Stimulated activated CD4-positive, alpha-beta T cell treated with anti-CD3 and anti-CD28 coated beads, Interleukin-15, amount 100 ng/mL, for 48 hours (primary cell): ENCODE results near the gene ALX3.
"Not testable (repeated sequence)": the region's sequence is repeated elsewhere in the genome, so short reads cannot be mapped to it uniquely, and the experiment has no call there.

ENCODE experiments used
- DNase-seq, 2 donors: peaks; one replicate each; pipeline ENCODE4 v3.0.0-alpha.2; 2020; ENCODE audit warnings: low read depth in 2 of 2

The ALX3 gene

DNA sequence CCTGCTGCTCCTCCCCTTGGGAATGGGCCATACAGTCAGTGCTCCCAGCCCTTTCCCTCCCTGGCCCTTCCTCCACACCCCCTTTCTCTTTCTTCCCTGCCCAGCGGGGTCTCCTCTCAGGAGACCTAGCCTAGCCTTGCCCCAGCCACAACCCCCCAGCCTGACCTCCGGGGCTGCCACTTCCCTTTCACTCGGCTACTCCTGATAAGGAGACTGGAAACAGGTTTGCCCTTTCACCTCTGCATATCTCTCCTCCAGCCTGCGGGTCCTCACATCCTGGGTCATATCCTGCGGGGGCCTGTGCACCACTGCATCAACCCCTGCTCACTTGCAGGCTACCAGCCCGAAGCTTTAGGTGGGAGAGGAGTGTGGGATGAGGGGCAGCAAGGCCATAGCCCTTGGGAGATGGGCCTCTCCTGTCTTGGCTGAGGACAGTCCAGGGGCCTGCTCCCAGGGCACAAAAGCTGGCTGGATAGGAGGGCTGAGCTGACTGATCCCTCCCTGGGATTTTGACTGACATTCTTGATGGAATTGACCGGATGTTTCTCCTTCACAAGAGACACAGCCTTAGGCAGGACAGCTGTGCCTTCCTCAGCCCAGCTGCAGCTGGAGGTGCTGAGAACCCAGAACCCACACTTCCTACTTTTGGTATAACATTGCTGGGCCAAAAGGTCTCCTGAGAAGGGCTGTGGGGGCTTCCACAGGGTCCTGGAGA, 19.2 kb upstream of the ALX3 start:
- DNase-seq = no peak

DNA sequence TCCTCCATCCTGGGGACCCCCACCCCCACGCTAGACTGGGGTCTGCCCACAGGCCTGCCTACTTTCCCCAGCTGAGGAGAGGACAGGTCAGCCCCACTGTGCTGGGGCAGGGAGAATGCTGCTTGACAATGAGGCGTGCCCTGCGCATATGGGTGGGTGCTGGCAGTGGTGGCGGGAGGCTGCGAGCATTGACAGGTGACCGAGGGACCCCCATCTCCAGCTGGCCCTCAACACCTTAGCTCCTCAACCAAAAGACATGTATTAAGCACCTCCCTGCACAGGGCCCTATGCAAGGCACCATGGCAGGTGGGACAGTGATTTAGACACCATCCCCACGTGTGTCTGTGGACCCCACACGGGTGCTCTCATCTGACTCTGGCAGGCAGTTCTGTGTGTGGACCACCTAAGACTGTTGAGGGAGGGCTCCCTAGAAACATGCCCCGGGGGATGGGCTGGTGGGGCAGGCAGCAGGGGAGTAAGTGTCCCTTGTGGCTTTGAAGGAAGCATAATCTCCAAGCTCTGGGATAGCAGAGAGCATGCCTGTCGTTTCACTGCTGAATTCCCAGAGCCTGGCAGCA, 18.4 kb upstream of the ALX3 start:
- no peak for DNase-seq

DNA sequence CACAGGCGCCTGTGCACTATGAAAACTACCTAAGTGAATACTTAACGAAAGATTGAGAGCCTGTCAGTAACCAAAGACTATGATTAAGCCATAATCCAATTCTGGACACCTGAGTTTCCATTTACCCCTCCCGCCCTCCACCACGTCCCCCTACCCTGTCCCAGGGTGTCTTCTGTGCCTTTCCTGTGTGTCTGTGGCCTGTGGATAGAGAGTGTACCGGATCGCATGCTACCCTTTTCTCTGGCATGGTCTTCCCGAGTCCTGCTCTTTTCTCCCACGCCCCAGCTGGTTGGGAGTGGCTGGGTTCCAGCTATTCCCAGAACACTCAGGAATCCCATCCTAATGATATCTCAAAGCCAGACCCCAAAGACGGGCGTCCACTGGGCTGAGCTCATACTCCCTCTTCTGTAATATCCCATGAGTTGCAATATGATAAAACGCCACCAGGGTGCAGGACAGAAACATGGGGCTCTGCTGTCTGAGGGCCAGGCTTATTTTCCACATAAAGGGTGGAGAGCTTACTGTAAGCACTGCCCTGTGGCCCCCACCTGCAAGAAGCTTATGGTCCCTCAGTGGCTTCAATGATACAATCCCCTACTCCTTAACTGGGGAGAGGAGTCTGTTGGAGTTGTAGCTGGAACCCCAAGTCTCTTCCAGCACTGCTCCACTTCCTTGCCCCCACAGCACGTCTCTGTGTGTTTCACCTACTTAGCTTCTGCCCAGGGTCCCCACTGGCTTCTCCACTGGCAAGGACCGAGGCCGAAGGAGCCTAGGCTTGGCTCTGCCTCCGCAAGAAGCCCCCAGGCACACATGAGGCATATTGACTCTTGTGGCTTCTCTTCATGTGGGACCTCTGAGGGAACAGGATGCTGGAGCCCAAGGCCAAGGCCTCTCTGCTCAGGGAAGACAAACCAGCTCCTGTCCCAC, 17.6 kb upstream of the ALX3 start:
- no peak for DNase-seq

DNA sequence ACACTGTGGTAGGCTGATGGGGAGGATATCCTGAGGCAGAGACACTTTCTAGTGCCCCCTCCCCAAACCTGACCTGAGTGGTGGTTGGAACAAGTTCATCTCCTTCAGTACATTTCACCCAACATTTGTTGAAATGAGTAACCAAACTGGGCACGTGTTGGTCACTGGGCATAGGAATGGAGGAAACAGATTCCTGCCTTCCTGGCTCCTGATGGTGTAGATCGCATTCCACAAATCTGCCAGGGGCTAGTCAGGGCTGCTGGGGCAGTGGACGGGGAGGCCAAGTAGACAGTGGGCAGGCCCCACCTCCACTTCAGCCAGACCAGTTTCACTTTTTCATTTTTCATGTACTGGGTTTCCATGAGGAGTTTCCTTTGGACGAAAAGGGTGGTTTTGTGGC, 16.5 kb upstream of the ALX3 start:
- no peak for DNase-seq

DNA sequence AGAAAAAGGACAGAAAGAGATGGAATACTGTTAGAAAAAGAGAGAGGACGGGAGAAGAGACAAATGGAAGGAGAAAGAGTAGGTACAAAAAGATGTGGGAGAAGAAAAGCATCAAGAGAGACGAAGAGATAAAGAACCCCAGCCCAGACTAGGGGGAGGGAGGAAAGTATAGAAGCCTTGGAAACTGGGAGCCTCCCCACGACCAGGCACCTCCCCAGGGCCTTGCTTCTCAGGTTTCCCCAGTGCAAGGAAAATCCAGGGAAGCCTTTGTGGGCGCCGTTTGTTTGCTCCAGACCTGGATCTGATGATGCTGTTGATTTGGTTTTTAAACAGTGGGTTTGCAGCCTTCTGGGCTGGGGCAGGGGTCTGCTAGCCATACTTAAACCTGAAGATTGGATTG, 15.2 kb upstream of the ALX3 start:
- DNase-seq = no peak

DNA sequence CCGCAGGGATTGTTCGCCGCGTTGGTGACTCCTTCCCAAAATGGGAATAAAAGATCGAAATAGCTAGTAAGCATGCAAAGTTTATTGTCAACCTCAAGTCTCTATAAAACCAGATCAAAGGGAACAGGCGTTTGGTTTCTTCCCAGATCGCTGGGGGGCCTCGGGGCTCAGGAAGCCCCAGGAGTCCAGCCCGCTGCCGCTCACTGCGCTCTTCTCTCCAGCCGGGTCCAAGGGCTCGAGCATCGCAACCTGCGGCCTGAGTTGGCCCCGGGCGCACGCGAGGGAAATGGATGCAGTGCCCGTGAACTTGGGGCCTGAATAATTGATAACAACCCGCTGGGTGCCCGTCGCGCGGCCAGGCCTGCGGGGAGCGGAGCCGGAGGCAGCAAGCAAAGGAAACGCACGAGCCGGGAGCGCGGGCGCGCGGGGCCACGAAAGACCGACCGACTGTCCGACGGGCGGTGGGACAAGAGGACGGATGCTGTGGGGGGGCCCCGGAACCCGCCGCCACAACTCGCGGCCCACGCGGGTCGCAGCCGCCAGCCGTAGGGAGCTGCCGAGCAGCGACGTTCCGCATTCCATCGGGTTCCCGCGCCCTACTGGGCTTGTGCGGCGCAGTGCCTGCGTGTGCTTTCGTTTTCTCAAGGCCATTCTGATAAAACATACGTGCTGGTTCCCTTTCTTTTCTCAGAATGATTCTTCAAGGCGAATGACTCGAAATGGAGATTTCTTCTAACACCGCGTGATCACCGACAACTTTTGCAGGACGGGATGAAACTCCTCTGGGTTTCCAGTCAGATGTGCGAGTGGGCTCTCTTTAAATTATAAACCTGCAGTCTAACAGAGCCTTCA, 14.0 kb upstream of the ALX3 start:
- no peak for DNase-seq

DNA sequence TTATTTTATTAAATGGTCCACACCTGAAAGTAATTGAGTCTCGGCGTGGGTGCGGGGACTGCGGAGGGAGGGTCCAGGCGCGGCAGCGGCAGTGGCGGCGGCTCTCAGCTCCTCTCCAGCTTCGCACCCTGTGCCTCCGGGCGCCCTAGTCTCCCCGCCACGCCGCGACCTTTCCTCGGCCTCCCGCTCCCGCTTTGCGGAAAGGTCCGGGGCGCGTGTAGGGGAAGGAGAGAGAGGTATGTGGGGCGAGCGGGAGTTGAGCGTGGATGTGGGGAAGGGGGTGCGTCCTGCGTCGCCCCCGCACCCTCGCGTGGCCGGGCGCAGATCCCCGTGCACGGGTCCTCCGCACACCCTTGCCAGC, 13.4 kb upstream of the ALX3 start:
- DNase-seq = no peak

DNA sequence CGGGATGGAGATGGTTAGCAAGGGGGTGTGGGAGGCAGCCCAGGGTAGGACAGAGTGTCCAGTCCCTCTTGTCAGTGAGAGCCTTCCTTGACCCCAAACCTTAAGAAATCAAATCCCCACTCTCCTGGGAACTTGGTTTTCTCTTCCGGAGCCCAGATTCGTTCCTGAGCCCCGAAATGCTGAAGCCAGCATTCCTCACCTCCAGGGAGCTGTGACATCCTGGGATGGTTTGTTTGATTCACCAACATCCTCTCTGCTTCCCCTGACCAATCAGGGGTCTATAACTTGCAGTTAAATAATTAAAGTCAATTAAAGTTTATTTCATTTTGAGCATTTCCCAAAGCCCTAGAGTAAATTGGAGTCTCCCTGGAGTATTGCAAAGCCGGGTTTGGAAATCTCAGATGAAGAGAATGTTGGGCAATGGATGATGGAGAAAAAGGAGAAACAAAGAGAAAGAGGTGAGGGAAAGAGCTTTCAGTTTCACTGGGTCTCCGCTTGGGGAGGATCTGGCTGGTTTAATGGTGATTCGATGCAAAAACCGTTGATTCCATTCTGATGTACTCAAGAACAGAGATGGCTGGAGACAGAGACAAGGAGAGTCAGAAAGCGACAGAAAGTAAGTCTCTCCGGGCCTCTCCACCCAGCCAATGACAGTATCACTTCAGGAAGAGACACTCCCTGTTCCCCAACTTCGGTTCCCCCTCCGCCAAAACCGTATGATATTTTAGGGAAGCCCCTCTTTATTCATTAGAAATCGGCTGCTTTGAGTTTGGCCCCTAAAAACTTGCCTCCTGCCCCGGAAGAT, 12.8 kb upstream of the ALX3 start:
- DNase-seq = no peak

DNA sequence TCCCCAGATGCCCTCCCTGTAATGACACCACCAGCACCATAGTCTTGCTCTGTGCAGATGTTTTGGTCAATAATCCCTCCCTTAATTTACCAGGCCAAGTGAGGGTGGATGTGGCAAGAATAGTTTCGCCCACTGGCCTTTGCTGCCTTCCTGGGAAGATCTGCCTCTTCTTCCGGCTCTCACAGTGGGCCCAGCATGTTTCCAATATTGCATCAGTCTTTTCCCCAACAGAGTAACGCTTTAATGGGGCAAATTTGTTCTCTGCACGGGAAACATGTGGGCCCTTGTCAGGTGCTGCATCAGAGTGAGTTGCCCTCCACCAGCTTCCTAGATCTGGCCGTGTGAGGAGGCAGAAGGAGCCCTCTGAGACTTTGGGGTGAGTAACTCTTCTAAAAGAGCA, 12.0 kb upstream of the ALX3 start:
- no peak for DNase-seq

DNA sequence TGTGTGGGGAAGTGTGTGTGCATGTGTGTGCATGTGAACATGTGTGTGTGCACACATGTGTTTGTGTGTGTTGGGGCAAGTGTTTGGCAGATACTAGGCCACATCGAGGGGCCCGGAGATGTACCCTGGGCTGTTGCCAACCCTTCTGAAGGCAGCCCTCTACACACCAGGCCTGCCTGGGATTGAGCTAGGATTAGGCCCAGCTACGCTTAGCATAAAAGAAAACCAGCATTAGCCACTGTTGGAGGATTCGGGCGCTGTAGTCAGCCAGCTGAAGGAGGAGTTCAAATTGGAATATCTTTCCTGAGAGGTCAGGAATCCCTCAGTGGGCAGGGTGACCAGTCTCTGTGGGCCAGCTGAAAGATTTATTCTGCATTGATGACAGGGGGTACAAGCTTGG, 10.6 kb upstream of the ALX3 start:
- no peak for DNase-seq

DNA sequence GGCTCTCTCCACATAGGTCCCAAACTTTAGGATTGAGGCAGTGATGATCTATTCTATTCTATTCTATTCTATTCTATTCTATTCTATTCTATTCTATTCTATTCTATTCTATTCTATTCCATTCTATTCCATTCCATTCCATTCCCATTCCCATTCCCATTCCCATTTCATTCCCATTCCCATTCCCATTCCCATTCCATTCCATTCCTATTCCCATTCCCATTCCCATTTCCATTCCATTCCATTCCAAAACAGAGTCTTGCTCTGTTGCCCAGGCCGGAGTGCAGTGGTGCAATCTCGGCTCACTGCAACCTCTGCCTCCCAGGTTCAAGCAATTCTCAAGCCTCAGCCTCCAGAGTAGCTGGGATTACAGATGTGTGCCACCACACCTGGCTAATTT, 9.5 kb upstream of the ALX3 start:
- DNase-seq = not testable (repeated sequence)

DNA sequence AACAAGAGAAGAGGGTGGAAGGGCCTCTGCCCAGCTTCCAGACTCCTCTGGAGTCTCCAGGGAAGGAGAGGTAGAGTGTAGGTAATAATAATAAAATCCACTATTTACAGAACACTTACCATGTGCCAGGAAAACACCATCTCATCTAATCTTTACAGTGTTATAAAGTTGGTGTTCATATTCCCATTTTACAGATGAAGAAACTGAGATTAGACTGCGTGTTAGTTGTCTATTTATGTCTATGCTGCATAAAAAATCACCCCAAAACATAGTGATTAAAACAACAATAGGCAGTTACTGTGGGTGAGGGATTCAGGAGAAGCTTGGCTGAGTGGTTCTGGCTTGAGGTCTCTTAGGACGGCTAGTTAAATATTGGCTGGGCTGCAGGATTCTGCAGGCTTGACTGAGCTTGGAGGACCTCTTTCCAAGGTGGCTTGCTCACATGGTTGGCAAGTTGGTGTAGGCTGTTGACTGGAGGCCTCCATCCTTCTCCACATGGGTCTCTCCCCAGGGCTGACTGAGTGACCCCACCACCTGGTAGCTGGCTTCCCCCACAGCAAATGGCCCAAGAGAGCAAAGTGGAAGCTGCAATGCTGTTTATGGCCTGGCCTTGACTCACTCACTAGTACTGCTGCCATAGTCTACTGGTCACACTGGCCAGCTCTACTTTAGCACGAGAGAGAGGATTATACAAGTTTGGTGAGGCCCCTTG, 6.5 kb upstream of the ALX3 start:
- DNase-seq = no peak

DNA sequence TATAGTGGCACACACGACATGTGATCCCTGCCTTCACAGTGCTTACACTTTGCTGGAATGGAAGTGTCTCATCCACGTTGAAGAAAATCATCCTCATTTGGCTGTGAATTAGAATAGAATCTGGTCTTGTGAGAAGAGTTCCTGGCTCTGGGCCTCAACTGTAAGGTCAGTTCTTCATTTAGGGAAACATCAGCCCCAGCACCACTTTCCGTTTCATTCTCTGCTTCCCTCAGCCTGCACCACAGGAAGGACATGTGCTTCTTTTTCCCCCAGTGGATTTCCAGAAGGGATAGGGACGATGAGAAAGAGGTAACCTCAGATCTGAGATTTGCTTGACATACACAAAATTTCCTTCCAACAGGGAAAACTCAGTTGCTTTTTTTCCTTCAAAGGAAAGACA, 3.7 kb upstream of the ALX3 start:
- no peak for DNase-seq

DNA sequence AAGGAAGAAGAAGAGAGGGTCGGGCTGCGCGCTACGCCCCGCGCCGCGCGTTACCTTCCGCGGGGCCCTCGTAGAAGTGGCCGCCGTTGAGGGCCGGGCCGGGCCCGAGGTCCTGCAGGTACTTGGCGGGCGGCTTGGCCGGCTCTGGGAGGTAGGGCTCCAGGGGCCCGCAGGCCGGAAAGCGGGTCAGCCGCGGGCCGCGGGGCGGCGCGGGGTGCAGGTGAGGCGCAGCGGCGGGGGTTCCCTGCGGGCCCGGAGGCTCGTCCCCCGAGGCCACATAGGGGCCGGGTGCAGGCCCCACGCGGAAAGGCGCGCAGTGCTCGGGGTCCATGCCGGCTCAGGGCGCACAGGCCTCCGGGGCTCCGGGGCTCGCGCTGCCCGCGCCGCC, 196 bp downstream of the ALX3 start:
- no peak for DNase-seq

DNA sequence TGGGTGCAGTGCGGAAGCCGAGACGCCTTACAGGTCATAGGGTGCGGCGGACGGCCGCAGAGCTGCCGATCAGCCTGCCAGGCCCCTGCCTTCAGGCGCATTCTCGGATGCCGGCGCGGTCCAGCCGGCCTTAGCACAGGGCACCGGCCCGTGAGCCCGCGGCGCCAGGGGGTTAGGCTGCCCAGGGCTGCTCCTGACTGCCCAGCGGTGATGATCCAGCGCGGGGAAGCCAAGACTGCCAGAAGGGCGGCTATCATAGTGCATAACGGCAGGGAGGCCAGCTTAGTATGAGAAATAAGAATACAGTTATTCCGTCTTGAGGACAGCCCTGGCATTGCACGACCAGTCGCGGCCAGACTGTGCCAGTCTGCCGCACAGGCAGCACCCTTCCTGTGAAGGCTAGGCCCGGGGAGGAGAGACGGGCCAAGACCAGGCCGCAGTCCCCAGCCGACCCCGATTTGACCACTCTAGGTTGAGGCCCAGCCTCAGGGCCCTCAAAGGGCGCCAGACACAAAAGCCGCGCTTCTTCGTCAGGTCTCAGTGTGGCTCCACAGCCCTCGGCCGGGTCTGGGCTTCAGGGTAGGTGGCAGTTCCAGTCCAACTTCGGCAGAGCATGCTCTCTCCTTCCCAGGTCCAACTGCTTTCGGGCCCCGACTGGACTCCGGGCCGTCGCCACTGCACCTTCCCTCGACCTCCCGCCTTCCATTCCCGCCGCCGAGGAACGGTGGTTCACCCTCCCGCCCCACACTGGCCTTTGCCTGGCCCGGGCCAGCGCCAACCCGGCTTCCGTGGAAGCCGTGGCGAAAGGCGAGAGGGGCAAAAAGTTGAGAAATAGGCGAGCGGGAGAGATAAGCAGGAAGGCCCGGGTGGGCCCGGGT, 829 bp downstream of the ALX3 start:
- DNase-seq = no peak

DNA sequence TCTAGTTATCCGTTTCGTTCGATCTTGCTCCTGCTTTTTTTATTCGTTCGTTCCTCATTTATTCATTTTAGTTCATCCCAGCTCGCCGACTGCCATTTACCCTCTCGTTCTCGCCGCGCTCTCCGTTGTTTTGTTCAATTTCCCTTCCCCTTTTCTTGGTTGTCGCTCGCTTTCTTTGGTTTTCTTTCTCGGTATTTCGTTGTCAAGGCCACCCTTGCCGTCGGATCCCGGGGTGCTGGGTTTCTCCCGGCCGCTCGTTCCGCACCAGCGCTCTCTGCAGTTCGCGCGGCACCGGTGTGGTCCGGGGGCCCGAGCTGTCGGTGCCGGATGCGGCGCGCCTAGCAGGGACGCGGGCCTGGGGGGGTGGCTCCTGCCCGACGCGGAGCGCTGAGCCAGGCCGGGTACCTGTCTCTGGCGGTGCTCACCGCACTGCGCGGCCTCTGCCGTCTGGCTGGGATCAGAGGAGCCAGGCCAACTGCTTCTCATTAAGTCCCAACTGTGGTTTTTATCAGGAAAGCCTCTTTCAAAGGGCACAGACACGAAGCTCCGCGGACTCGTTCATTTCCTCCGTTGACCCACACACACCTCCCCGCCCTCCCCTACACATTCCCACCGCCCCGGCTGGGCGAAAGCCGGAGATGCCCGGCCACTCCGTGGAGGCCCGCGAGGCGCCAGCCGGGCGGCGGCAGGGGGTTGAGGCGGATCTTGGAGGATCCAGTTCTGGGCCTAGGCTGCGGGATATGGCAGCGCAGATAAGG, 1.6 kb downstream of the ALX3 start:
- DNase-seq = no peak

DNA sequence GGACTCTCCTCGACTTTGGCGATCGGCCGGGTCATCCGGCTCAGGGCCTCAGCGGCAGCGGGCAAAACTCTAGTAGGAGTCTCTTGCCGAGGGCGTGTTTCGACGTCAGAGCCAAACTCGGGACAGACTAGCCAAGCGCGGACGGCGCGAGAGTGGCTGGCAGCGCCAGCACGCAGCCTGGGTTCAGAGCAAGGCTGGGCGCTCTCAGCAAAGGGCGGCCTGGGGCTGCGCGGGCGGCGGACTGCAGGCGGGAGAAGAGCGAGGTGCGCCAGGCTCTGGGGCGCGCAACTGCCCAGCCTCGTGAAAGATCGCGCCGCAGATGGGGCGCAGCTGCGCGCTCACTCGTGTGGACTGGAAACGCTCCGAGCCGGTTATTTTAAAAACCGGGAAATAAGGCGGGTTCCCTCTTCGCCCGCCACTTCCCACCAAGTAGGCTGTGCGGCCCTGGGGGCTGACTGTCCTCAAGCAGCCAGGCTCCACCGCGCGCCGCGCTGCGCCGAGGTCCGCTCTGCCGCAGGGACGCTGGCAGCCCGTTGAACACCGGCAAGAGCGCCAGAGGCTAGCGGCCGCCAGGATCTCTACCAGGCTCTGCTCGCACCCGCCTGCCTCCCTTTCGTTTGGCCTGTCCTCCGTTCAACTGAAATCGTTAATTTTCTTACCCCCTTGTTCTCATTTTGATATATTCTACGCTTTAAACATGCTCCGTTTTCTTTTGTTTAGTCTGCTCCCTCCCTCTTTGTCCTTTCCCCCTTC, 2.4 kb downstream of the ALX3 start:
- no peak for DNase-seq

DNA sequence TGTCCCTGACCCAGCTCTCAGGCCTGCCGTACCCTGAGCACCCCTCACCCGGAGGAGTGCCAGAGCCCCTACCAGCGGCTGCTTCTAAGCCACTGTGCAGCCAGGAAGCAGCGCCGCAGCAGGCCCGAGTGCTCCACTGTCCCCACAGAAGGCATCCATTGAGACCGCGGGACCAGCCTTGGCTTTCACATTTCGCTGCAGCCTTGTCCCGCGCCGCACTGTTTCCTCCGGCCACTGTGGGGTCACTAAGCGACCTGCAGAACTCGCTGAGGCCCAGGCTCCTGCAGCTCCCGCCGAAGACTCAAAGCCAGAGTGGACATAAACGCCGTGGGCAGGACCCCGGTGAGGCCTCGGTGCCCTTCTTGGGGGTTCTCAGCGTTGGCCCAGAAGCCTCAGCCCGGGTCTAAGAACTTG, 3.0 kb downstream of the ALX3 start:
- DNase-seq = no peak
